Measurements from ENCODE around the gene CCDC12. TPM values are rescaled to one million over a fixed set of nuclear protein-coding genes. Genes with fewer than 3 reads are reported as not detected.
"Not testable (repeated sequence)": the region's sequence is repeated elsewhere in the genome, so short reads cannot be mapped to it uniquely, and the experiment has no call there.

The CCDC12 gene
- total and polyA plus RNA-seq, 11 donors = 27.1 to 120 (median 34.4) TPM

- H3K27ac ChIP-seq = peak overlapping the region in 1 of 12 donors; percentile 2
- intact Hi-C loops (cut with DNase I) = loop anchor here in 1 of 10 donors (10.0 kb wide), 1 partner anchor 431 kb away; no protein-coding TSS in a partner anchor
- 18 to 29% (median 22%) methylated on average over 8 of the region's 8 CpGs for WGBS, 4 donors
- peaks cover 0 to 12% (median 0%) of the 10 kb centered on the region in 12 donors for H3K9me3 ChIP-seq
- H3K27me3 ChIP-seq = no peaks in the 10 kb centered on the region
- TF ChIP-seq POLR2A (IDR thresholded peaks at IDR 0.05) (no peak), CTCF (IDR thresholded peaks at IDR 0.05) (no peak)
- peaks cover 0 to 25% (median 17%) of the 10 kb centered on the region in 9 donors for H3K36me3 ChIP-seq
- H3K4me3 ChIP-seq = no peak overlapping the region
- ATAC-seq (peak; percentile 32 to 52 (median 43)), DNase-seq (peak in 1 of 5 donors; percentile 73)
- peaks cover 0 to 26% (median 21%) of the 10 kb centered on the region in 12 donors for H3K4me1 ChIP-seq
These were observed 62.9 kb downstream of the CCDC12 start for GRCh38 chr3:46913644-46914043.

GRCh38 chr3:46912986-46913385 lies 63.6 kb downstream of the CCDC12 start:
- DNase-seq (no peak), ATAC-seq (no peak)
- Histone ChIP-seq H3K9me3 (peaks cover 0 to 9% (median 0%) of the 10 kb centered on the region in 12 donors), H3K4me1 (peaks cover 0 to 32% (median 23%) of the 10 kb centered on the region in 12 donors), H3K36me3 (peaks cover 0 to 19% (median 11%) of the 10 kb centered on the region in 9 donors), H3K4me3 (no peak overlapping the region), H3K27me3 (no peaks in the 10 kb centered on the region), H3K27ac (no peak overlapping the region)
- TF ChIP-seq CTCF (IDR thresholded peaks at IDR 0.05) = no peak
- no peak for TF ChIP-seq POLR2A (IDR thresholded peaks at IDR 0.05)
- intact Hi-C loops (cut with DNase I) = loop anchor here in 1 of 10 donors (10.0 kb wide), 1 partner anchor 432 kb away; no protein-coding TSS in a partner anchor
- WGBS, 4 donors = 94 to 97% (median 96%) methylated on average over 3 of the region's 3 CpGs

GRCh38 chr3:46910914-46911313 lies 65.6 kb downstream of the CCDC12 start:
- WGBS, 4 donors = 91 to 95% (median 92%) methylated on average over 10 of the region's 10 CpGs
- H3K4me3 ChIP-seq, H3K9me3 ChIP-seq, H3K36me3 ChIP-seq, H3K27me3 ChIP-seq, ATAC-seq, DNase-seq, H3K27ac ChIP-seq: not testable (repeated sequence)
- intact Hi-C loops (cut with DNase I) = loop anchor here in 1 of 10 donors (10.0 kb wide), 1 partner anchor 434 kb away; no protein-coding TSS in a partner anchor
- H3K4me1 ChIP-seq = peaks cover 0 to 33% (median 24%) of the 10 kb centered on the region in 12 donors

- H3K36me3 ChIP-seq = no peaks in the 10 kb centered on the region
- no peak overlapping the region for H3K27ac ChIP-seq
- intact Hi-C loops (cut with DNase I) = loop anchor here in 1 of 10 donors (10.0 kb wide), 1 partner anchor 435 kb away; no protein-coding TSS in a partner anchor
- 79 to 88% (median 83%) methylated on average over 5 to 6 of the region's 6 CpGs for WGBS, 4 donors
- ATAC-seq (no peak), DNase-seq (no peak)
- H3K9me3 ChIP-seq = no peaks in the 10 kb centered on the region
- H3K4me1 ChIP-seq = peaks cover 0 to 33% (median 24%) of the 10 kb centered on the region in 12 donors
- H3K27me3 ChIP-seq = no peaks in the 10 kb centered on the region
- H3K4me3 ChIP-seq = no peak overlapping the region
- TF ChIP-seq CTCF (IDR thresholded peaks at IDR 0.05) = no peak
- no peak for TF ChIP-seq POLR2A (IDR thresholded peaks at IDR 0.05)
These were observed 66.3 kb downstream of the CCDC12 start for GRCh38 chr3:46910166-46910760.
